Transverse colon (tissue), 4 donors: ENCODE data around the gene GLIS2. TPM values are rescaled to one million over a fixed set of nuclear protein-coding genes. Genes with fewer than 3 reads are reported as not detected.

Experiments
- DNase-seq: peaks from one replicate; pipeline ENCODE4 v3.0.0-alpha.2; 2019
- H3K27ac ChIP-seq, 4 donors: fragments of 200-600 bp; sonication (generic); 2 replicates each; pipeline ENCODE4 v1.5.1; 2016 to 2018; ENCODE audit warnings: inconsistent platforms in 4 of 4
- H3K27me3 ChIP-seq: fragments of 200-600 bp; sonication (generic); 2 replicates; pipeline ENCODE4 v1.5.1; 2017; ENCODE audit warnings: inconsistent platforms
- H3K36me3 ChIP-seq, 4 donors: fragments of 200-600 bp; sonication (generic); 2 replicates each; pipeline ENCODE4 v1.5.1; 2017 to 2019; ENCODE audit warnings: inconsistent platforms in 4 of 4
- H3K4me1 ChIP-seq, 4 donors: fragments of 200-600 bp; sonication (generic); 2 replicates each; pipeline ENCODE4 v1.5.1; 2017 to 2020; ENCODE audit warnings: inconsistent platforms in 4 of 4
- H3K4me3 ChIP-seq, 4 donors: fragments of 200-600 bp; sonication (generic); 1 replicate in 1 of 4; 2 replicates in 3 of 4; pipeline versions ENCODE4 v1.5.1 to v1.6.1; 2017 to 2019; ENCODE audit warnings: inconsistent platforms in 4 of 4
- H3K9me3 ChIP-seq, 2 donors: fragments of 200-600 bp; sonication (generic); 2 replicates each; pipeline ENCODE4 v1.5.1; 2017 to 2019; ENCODE audit warnings: inconsistent platforms in 2 of 2
- CTCF ChIP-seq, 5 experiments: fragments of 200-600 bp in 3 of 5; fragments of 450-650 bp in 2 of 5; sonication (generic) in 3 of 5; IDR thresholded peaks; 1 replicate in 2 of 5; 2 replicates in 3 of 5; pipeline ENCODE4 v1.5.1; 2016 to 2017; ENCODE audit warnings: antibody characterized with exemption in 5 of 5, inconsistent platforms in 3 of 5, mild to moderate bottlenecking in 2 of 5, moderate library complexity in 1 of 5
- EP300 ChIP-seq: sonication (generic); formaldehyde crosslinking; IDR thresholded peaks from one replicate; pipeline ENCODE4 v1.6.1; 2017; ENCODE audit warnings: antibody characterized with exemption, low read depth
- POLR2A ChIP-seq: fragments of 450-650 bp; IDR thresholded peaks from one replicate; pipeline ENCODE4 v1.6.1; 2016; ENCODE audit warnings: antibody characterized with exemption, mild to moderate bottlenecking, moderate library complexity
- POLR2AphosphoS5 ChIP-seq, 3 donors: sonication (generic); formaldehyde crosslinking; IDR thresholded peaks; one replicate each; pipeline ENCODE4 v1.6.1; 2016; ENCODE audit warnings: antibody characterized with exemption in 3 of 3
- WGBS, 2 donors: methylation state at CpG; one replicate each; pipeline ENCODE4 v1.1.5; 2018; ENCODE audit warnings: low coverage in 1 of 2; 5-methylcytosine and 5-hydroxymethylcytosine counted together
- in situ Hi-C, 4 donors: fragments of 200-750 bp; cut with MboI; loops; one replicate each; pipeline versions ENCODE4 v1.15.0 to v1.15.1; 2017; ENCODE audit warnings: low sequenced_read_pairs in 3 of 4, low pct_ligation_motif_present in 1 of 4, low pct_unique_long_range_greater_than_20kb in 1 of 4
- intact Hi-C: fragments of 100-400 bp; cut with DNase I; formaldehyde crosslinking; loops from one replicate; pipeline ENCODE4 v1.15.1; 2023; ENCODE audit warnings: low total_unique reads
- total RNA-seq, 4 donors: library from RNA; depleted of rRNA; stranded (reverse); fragments of >200 nt; gene quantifications; one replicate each; pipeline ENCODE4 v1.1.0, GENCODE V29; 2016

Gene GLIS2
- total RNA-seq, 4 donors from 2014 or later = 0.68 to 5.0 (median 1.8) TPM

- 90 to 96% methylated on average over 2 to 12 of the region's 13 CpGs for WGBS, 2 donors
- no peak for DNase-seq
- intact Hi-C loops = no loop called here
- Histone ChIP-seq H3K9me3 (no peaks in the 10 kb centered on the region), H3K27me3 (no peaks in the 10 kb centered on the region), H3K36me3 (peaks cover 0 to 11% (median 0%) of the 10 kb centered on the region in 4 donors), H3K4me1 (peaks cover 0 to 3% (median 1%) of the 10 kb centered on the region in 4 donors), H3K27ac (no peak overlapping the region), H3K4me3 (no peak overlapping the region)
- TF ChIP-seq CTCF (IDR thresholded peaks at IDR 0.05) = no peak
- TF ChIP-seq POLR2A = no peak
- TF ChIP-seq POLR2AphosphoS5 (IDR thresholded peaks at IDR 0.05) = no peak
- no peak for TF ChIP-seq EP300
- in situ Hi-C loops = no loop called here
Observed at GRCh38 chr16:4366016-4366415, 50.1 kb downstream of the GLIS2 start.

DNA sequence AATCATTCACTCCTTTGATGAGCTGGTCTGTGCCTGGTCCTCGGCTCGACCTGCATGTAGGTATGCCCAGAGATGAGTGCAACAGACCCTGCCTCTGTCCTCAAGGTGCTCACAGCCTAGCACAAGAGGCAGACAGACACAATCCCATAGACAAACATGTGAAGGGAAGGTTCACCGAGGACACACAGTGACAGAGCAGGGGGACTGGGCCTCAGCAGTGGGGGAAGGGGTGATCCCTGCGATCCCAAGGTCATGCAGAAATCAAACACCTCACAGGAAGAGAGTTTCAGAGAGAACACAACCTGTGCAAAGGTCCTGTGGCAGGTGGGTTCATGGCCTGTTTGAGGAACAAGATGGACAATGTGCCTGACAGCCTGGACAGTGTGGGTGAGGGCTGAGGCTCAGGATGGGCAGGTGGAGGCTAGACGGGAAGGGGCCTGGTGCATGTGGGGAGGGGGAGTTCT is 51.6 kb downstream of the GLIS2 start:
- intact Hi-C loops (no loop called here), in situ Hi-C loops (no loop called here)
- H3K4me1 ChIP-seq = peaks cover 2 to 15% (median 10%) of the 10 kb centered on the region in 4 donors
- no peak overlapping the region for H3K4me3 ChIP-seq
- TF ChIP-seq EP300 (no peak), POLR2A (no peak), CTCF (IDR thresholded peaks at IDR 0.05) (no peak), POLR2AphosphoS5 (IDR thresholded peaks at IDR 0.05) (no peak)
- H3K9me3 ChIP-seq = no peaks in the 10 kb centered on the region
- H3K27ac ChIP-seq = no peak overlapping the region
- H3K36me3 ChIP-seq = peaks cover 0 to 11% (median 0%) of the 10 kb centered on the region in 4 donors
- no peak for DNase-seq
- WGBS, 2 donors = 91 to 100% methylated on average over 3 to 5 of the region's 5 CpGs
- no peaks in the 10 kb centered on the region for H3K27me3 ChIP-seq

DNA sequence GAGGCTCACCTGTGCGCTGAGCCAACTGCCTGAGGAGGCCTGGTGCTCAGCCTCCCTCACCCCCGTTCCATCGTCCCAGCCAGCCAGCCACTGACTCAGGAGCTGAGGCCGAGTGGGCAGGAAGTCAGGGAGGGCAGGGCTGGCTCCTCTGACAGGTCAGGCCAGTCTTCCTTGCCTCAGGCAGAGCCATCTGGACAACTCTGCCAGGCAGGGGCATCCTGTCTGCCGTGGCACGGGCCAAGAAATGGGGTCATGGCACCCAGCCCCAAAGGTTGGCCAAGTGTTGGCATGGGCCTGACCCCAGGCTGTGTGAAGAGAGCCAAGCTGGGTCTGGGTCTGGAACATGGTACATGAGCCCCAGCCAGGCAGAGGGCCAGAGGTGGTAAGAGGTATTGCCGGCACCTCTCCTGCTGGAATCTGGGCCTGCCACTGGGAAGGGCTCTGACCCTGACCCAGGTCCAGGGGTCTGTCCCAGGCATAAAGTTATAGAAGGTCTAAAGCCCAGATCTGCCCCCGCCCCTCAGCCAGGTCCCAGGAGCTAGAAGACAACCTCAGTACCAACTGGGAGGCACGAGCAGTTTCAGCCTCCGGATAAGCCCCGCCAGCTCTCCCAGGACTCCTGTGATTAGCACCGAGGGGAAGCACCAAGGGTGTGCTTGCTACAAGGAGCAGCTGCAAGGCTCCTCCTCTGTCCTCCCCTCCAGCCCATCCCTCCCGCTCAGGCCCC is 53.3 kb downstream of the GLIS2 start:
- no peak overlapping the region for H3K4me3 ChIP-seq
- peaks cover 0 to 2% (median 0%) of the 10 kb centered on the region in 4 donors for H3K36me3 ChIP-seq
- 90 to 100% methylated on average over 1 to 13 of the region's 13 CpGs for WGBS, 2 donors
- no peak for DNase-seq
- TF ChIP-seq POLR2A = no peak
- TF ChIP-seq POLR2AphosphoS5 (IDR thresholded peaks at IDR 0.05) = no peak
- TF ChIP-seq CTCF (IDR thresholded peaks at IDR 0.05) = no peak
- TF ChIP-seq EP300 = no peak
- no peaks in the 10 kb centered on the region for H3K27me3 ChIP-seq
- in situ Hi-C loops (no loop called here), intact Hi-C loops (no loop called here)
- H3K9me3 ChIP-seq = no peaks in the 10 kb centered on the region
- H3K27ac ChIP-seq = peak overlapping the region in 2 of 4 donors; percentile 78 to 92
- H3K4me1 ChIP-seq = peaks cover 11 to 32% (median 26%) of the 10 kb centered on the region in 4 donors

DNA sequence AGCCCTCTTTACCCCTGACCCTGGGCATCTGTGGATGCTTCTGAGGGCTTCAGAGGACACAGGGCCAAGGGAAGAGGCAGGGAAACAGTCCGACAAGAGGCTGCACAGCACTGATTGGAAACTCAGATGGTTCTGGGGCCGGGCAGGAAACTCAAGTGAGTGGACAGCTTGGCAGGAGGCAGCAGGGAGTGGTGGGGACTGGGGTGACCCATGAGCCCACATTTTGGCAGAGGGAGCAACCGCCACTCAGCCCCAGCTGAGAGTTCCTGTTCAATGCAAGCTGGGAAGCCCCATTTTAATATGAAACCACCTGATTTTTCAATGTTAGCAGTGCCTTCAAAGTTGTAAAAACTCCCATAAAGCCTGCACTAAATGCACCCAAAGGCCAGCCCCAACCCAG is 54.3 kb downstream of the GLIS2 start:
- H3K27me3 ChIP-seq = no peaks in the 10 kb centered on the region
- H3K36me3 ChIP-seq = no peaks in the 10 kb centered on the region
- WGBS, 2 donors = 70% methylated on average over 3 of the region's 3 CpGs; no CpG with 5 or more reads in 1 of the 2 donors
- no peak for DNase-seq
- intact Hi-C loops = no loop called here
- TF ChIP-seq CTCF (IDR thresholded peaks at IDR 0.05) (no peak), POLR2A (no peak), POLR2AphosphoS5 (IDR thresholded peaks at IDR 0.05) (no peak), EP300 (no peak)
- H3K9me3 ChIP-seq = no peaks in the 10 kb centered on the region
- peak overlapping the region; percentile 78 to 92 (median 83) for H3K27ac ChIP-seq
- no peak overlapping the region for H3K4me3 ChIP-seq
- peaks cover 17 to 39% (median 32%) of the 10 kb centered on the region in 4 donors for H3K4me1 ChIP-seq
- in situ Hi-C loops = no loop called here
